ENCODE results near the gene PTPRN2.

Gene PTPRN2

GRCh38 chr7:157555944-157556641 is 1031.5 kb downstream of the PTPRN2 start:
- no peak for DNase-seq

- DNase-seq: no peak
Observed at GRCh38 chr7:157555313-157555712, 1032.3 kb downstream of the PTPRN2 start.

GRCh38 chr7:157554393-157555238 is 1033.0 kb downstream of the PTPRN2 start:
- DNase-seq: no peak

- no peak for DNase-seq
Observed at GRCh38 chr7:157553256-157553655, 1034.4 kb downstream of the PTPRN2 start.

- DNase-seq: no peak
Observed at GRCh38 chr7:157552295-157552993, 1035.2 kb downstream of the PTPRN2 start.

GRCh38 chr7:157551325-157552070 is 1036.1 kb downstream of the PTPRN2 start:
- DNase-seq: no peak

- DNase-seq: no peak
Observed at GRCh38 chr7:157550300-157551275, 1037.0 kb downstream of the PTPRN2 start.

- no peak for DNase-seq
Observed at GRCh38 chr7:157549612-157550299, 1037.9 kb downstream of the PTPRN2 start.

GRCh38 chr7:157548691-157549303 is 1038.8 kb downstream of the PTPRN2 start:
- no peak for DNase-seq

GRCh38 chr7:157547611-157548010 is 1040.0 kb downstream of the PTPRN2 start:
- no peak for DNase-seq

- DNase-seq: no peak
Observed at GRCh38 chr7:157547102-157547501, 1040.5 kb downstream of the PTPRN2 start.

GRCh38 chr7:157545681-157546060 is 1042.0 kb downstream of the PTPRN2 start:
- DNase-seq: no peak

- no peak for DNase-seq
Observed at GRCh38 chr7:157544980-157545680, 1042.5 kb downstream of the PTPRN2 start.

GRCh38 chr7:157544226-157544625 is 1043.4 kb downstream of the PTPRN2 start:
- DNase-seq: no peak

GRCh38 chr7:157543791-157544190 is 1043.8 kb downstream of the PTPRN2 start:
- DNase-seq: no peak

- no peak for DNase-seq
Observed at GRCh38 chr7:157543276-157543675, 1044.3 kb downstream of the PTPRN2 start.

GRCh38 chr7:157542068-157543021 is 1045.3 kb downstream of the PTPRN2 start:
- DNase-seq: no peak

- DNase-seq: no peak
Observed at GRCh38 chr7:157541295-157542067, 1046.1 kb downstream of the PTPRN2 start.
